Liver (tissue), 9 donors: Measurements from ENCODE around the gene LRRC70. TPM values are rescaled to one million over a fixed set of nuclear protein-coding genes. Genes with fewer than 3 reads are reported as not detected.

Experiments
- DNase-seq: peaks from one replicate; pipeline ENCODE4 v3.0.0-alpha.2; 2017; ENCODE audit warnings: low spot score
- H3K27ac ChIP-seq, 2 donors: one replicate each; pipeline ENCODE4 v1.7.0; 2013; ENCODE audit warnings: inconsistent platforms in 2 of 2, low read length in 2 of 2, control low read depth in 1 of 2, low read depth in 1 of 2, mild to moderate bottlenecking in 1 of 2
- H3K27me3 ChIP-seq, 4 donors: one replicate each; pipeline versions ENCODE4 v1.6.1 to v1.7.0; 2013; ENCODE audit warnings: low read length in 3 of 4, inconsistent platforms in 1 of 4, mild to moderate bottlenecking in 1 of 4, moderate library complexity in 1 of 4; ENCODE audit not compliant: control insufficient read depth in 4 of 4, insufficient read depth in 4 of 4
- H3K36me3 ChIP-seq, 4 donors: one replicate each; pipeline versions ENCODE4 v1.6.1 to v1.7.0; 2013; ENCODE audit warnings: low read length in 3 of 4, mild to moderate bottlenecking in 3 of 4, low read depth in 1 of 4, moderate library complexity in 1 of 4; ENCODE audit not compliant: control insufficient read depth in 4 of 4, insufficient read depth in 3 of 4
- H3K4me1 ChIP-seq, 4 donors: one replicate each; pipeline versions ENCODE4 v1.6.1 to v1.7.0; 2013; ENCODE audit warnings: low read length in 3 of 4, mild to moderate bottlenecking in 3 of 4, moderate library complexity in 1 of 4; ENCODE audit not compliant: control insufficient read depth in 4 of 4, insufficient read depth in 4 of 4
- H3K4me3 ChIP-seq, 3 donors: one replicate each; pipeline versions ENCODE4 v1.6.1 to v1.7.0; 2013; ENCODE audit warnings: low read length in 3 of 3, control low read depth in 1 of 3, low read depth in 1 of 3, mild to moderate bottlenecking in 1 of 3
- H3K9ac ChIP-seq, 2 donors: one replicate each; pipeline ENCODE4 v1.7.0; 2013; ENCODE audit warnings: low read length in 2 of 2, mild to moderate bottlenecking in 2 of 2, moderate library complexity in 2 of 2, control low read depth in 1 of 2, low read depth in 1 of 2
- H3K9me3 ChIP-seq, 4 donors: one replicate each; pipeline versions ENCODE4 v1.6.1 to v1.7.0; 2013; ENCODE audit warnings: low read length in 3 of 4; ENCODE audit not compliant: control insufficient read depth in 4 of 4
- ATF3 ChIP-seq: IDR thresholded peaks from 2 replicates; pipeline ENCODE4 v1.6.1; 2016; ENCODE audit warnings: antibody characterized with exemption
- CTCF ChIP-seq: fragments of 150-350 bp; IDR thresholded peaks from 2 replicates; pipeline ENCODE4 v1.5.1; 2017; ENCODE audit warnings: improper control_type of control experiment, low read depth, low read length; ENCODE audit not compliant: missing input control
- EGR1 ChIP-seq, 2 donors: IDR thresholded peaks; 2 replicates each; pipeline ENCODE4 v1.6.1; 2016 to 2018; ENCODE audit warnings: antibody characterized with exemption in 2 of 2, low read depth in 2 of 2
- FOXA1 ChIP-seq: IDR thresholded peaks from 2 replicates; pipeline ENCODE4 v1.6.1; 2016; ENCODE audit warnings: antibody characterized with exemption
- FOXA2 ChIP-seq: IDR thresholded peaks from 2 replicates; pipeline ENCODE4 v1.6.1; 2016; ENCODE audit warnings: antibody characterized with exemption
- GABPA ChIP-seq, 2 donors: IDR thresholded peaks in 1 of 2; conservative IDR thresholded peaks in 1 of 2; 2 replicates each; pipeline ENCODE4 v1.6.1; 2016; ENCODE audit warnings: antibody characterized with exemption in 2 of 2, mild to moderate bottlenecking in 1 of 2, moderate library complexity in 1 of 2
- HNF4A ChIP-seq, 2 donors: conservative IDR thresholded peaks; 2 replicates each; pipeline ENCODE4 v1.6.1; 2016; ENCODE audit warnings: antibody characterized with exemption in 2 of 2, mild to moderate bottlenecking in 2 of 2
- HNF4G ChIP-seq: IDR thresholded peaks from 2 replicates; pipeline ENCODE4 v1.6.1; 2016; ENCODE audit warnings: antibody characterized with exemption
- JUND ChIP-seq, 2 donors: IDR thresholded peaks; 2 replicates each; pipeline ENCODE4 v1.6.1; 2016; ENCODE audit warnings: antibody characterized with exemption in 2 of 2
- NR2F2 ChIP-seq: IDR thresholded peaks from 2 replicates; pipeline ENCODE4 v1.6.1; 2016; ENCODE audit warnings: antibody characterized with exemption
- RAD21 ChIP-seq, 2 donors: IDR thresholded peaks; 2 replicates each; pipeline ENCODE4 v1.6.1; 2016; ENCODE audit warnings: antibody characterized with exemption in 2 of 2, mild to moderate bottlenecking in 2 of 2
- SP1 ChIP-seq: IDR thresholded peaks from 2 replicates; pipeline ENCODE4 v1.6.1; 2018; ENCODE audit warnings: antibody characterized with exemption, mild to moderate bottlenecking
- TAF1 ChIP-seq: conservative IDR thresholded peaks from 2 replicates; pipeline ENCODE4 v1.6.1; 2016; ENCODE audit warnings: antibody characterized with exemption, mild to moderate bottlenecking
- YY1 ChIP-seq: IDR thresholded peaks from 2 replicates; pipeline ENCODE4 v1.6.1; 2016; ENCODE audit warnings: antibody characterized with exemption, mild to moderate bottlenecking
- WGBS: extraction: QIAGEN DNeasy Blood & Tissue Kit; methylation state at CpG from one replicate; pipeline ENCODE4 v1.1.7; 2013; 5-methylcytosine and 5-hydroxymethylcytosine counted together
- polyA plus RNA-seq, 2 donors: library from polyadenylated mRNA; stranded (reverse) in 1 of 2; unstranded in 1 of 2; fragments of 200-250 nt in 1 of 2; fragments of >200 nt in 1 of 2; fragmentation: Nextera tagmentation in 1 of 2; extraction: Ambion mirVana in 1 of 2; gene quantifications; one replicate each; pipeline versions ENCODE4 v1.2.1 to v1.2.3, GENCODE V29; 2013 to 2015
- total RNA-seq, 2 donors: library from RNA; depleted of rRNA; stranded (reverse); fragments of >200 nt; gene quantifications; one replicate each; pipeline ENCODE4 v1.2.3, GENCODE V29; 2014
- TF ChIP-seq, protein P1 (sequence below): IDR thresholded peaks from 2 replicates; pipeline ENCODE4 v1.6.1; 2016; ENCODE audit warnings: antibody characterized with exemption
- donor health status: healthy.
- donor health status: healthy.
- donor health status: healthy.
- donor health status: healthy.
- donor health status: healthy.

LRRC70 gene
- total and polyA plus RNA-seq, 4 donors: 0.66 to 2.8 (median 1.7) TPM

DNA sequence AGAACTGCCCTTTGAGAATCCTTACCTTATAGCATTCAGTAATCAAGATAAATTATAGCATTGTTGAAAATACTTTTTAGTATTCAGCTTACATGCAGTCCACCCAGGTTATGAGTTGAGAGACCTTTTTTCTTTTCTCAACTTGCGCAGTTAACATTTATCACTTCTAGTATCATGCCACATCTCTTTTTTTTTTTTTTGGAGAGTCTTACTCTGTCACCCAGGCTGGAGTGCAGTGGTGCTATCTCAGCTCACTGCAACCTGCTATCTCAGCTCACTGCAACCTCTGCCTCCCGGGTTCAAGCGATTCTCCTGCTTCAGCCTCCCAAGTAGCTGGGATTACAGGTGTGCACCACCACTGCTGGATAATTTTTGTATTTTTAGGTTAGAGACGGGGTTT lies 29.0 kb downstream of the LRRC70 start:
- WGBS: 97% methylated on average over 4 of the region's 4 CpGs

DNA sequence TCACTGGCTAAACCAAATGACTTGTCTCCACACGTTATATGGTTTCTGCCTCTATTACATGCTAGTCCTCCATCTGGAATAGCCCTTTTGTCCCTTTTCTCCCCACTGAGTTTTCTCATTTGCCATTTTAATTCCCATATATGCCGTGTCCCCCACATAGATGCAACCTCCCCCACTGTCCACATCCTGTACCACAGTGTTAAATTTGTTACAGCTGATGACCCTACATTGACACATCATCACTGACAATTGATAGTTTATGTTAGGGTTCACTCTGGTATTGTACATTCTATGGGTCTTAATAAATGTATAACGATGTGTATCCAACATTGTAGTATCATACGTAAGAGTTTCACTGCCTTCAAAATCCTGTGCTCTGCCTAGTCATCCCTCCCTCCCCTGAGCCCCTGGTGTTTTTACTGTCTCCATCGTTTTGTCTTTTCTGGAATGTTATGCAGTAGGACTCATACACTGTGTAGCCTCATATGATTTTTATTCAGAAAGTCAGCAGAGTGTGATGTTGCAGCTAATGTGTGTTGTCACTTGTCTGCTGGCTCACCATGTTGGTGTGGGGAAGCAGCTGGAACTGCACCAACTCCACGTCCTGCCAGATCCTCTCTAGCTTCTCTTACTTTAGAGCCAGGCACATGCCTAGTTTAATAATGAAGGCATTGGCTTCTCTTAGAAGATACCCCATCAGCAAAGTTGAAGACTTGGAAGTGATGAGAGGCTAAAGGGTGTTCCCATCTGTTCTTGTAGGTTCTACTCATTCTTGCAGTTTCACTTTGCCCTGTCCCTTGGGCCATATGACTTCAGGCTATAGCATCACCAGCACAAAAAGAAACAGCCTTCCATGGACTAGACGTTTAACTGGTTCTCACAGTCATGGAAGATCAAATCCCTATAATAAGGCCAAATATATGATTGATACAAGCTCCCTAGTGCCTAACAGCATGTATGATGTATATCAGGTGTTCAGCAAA lies 30.2 kb downstream of the LRRC70 start:
- WGBS: 96% methylated on average over 7 of the region's 7 CpGs
- TF ChIP-seq FOXA2 (no peak), HNF4G (no peak), ATF3 (no peak), EGR1 (IDR thresholded peaks at IDR 0.05; ENCODE audit: low read depth in 2 of 2) (no peak), HNF4A (conservative IDR thresholded peaks at IDR 0.05) (no peak), RAD21 (IDR thresholded peaks at IDR 0.05) (no peak), YY1 (no peak), FOXA1 (no peak), NR2F2 (no peak), CTCF (no peak), SP1 (no peak), TAF1 (no peak)
- TF ChIP-seq, protein P1, sequence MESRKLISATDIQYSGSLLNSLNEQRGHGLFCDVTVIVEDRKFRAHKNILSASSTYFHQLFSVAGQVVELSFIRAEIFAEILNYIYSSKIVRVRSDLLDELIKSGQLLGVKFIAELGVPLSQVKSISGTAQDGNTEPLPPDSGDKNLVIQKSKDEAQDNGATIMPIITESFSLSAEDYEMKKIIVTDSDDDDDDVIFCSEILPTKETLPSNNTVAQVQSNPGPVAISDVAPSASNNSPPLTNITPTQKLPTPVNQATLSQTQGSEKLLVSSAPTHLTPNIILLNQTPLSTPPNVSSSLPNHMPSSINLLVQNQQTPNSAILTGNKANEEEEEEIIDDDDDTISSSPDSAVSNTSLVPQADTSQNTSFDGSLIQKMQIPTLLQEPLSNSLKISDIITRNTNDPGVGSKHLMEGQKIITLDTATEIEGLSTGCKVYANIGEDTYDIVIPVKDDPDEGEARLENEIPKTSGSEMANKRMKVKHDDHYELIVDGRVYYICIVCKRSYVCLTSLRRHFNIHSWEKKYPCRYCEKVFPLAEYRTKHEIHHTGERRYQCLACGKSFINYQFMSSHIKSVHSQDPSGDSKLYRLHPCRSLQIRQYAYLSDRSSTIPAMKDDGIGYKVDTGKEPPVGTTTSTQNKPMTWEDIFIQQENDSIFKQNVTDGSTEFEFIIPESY: no peak

More for the DNA sequence above, 29.0 kb downstream of the LRRC70 start:
- TF ChIP-seq JUND (IDR thresholded peaks at IDR 0.05): no peak
- no peak for TF ChIP-seq EGR1 (IDR thresholded peaks at IDR 0.05; ENCODE audit: low read depth in 2 of 2)
- TF ChIP-seq GABPA (IDR thresholded peaks at IDR 0.05 in 1 of 2, conservative IDR thresholded peaks at IDR 0.05 in 1 of 2): no peak
- no peak for TF ChIP-seq RAD21 (IDR thresholded peaks at IDR 0.05)
- TF ChIP-seq, protein P1: no peak
- TF ChIP-seq HNF4A (conservative IDR thresholded peaks at IDR 0.05): no peak
- no peak for TF ChIP-seq FOXA1
- no peak for TF ChIP-seq NR2F2
- no peak for DNase-seq
- Histone ChIP-seq H3K9ac (no peak overlapping the region), H3K27me3 (no peaks in the 10 kb centered on the region), H3K27ac (no peak overlapping the region), H3K9me3 (no peaks in the 10 kb centered on the region), H3K4me3 (no peak overlapping the region), H3K36me3 (no peaks in the 10 kb centered on the region), H3K4me1 (no peaks in the 10 kb centered on the region)

More for the DNA sequence above, 30.2 kb downstream of the LRRC70 start:
- no peaks in the 10 kb centered on the region for H3K27me3 ChIP-seq
- no peaks in the 10 kb centered on the region for H3K36me3 ChIP-seq
- DNase-seq: no peak
- H3K9me3 ChIP-seq: no peaks in the 10 kb centered on the region
- no peak overlapping the region for H3K4me3 ChIP-seq
- H3K4me1 ChIP-seq: no peaks in the 10 kb centered on the region
- H3K27ac ChIP-seq: no peak overlapping the region
- H3K9ac ChIP-seq: no peak overlapping the region
